ENCODE data around the gene PTPRA.

Gene PTPRA

DNA sequence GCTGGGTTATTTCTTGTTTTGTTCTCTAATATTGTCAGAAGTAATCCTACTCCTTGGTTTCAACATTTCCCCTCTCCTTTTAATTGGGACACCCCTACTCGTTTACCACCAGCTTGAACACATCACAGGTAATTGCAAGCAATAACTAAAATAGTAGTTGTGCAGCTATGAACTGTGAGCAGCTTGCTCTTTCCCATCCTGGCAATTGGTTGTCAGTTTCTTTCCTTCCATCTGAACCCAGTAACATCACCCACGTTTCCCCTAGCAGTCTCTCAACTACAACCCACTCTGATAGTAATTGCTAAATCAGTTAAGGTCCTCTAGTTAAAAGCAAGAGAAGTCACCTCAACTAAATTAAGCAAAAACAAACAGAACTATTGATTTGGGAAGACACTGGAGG lies 122.5 kb downstream of the PTPRA start:
- no peak for DNase-seq (ENCODE audit: low read depth, low spot score)
- no peak for TF ChIP-seq CTCF (IDR thresholded peaks at IDR 0.05; ENCODE audit: insufficient read depth, low read length, missing control alignments)
- ChIA-PET CTCF (interaction anchor here (0.9 to 2.0 kb wide), 2 partner anchors 10 to 13 kb away, joined by 3 to 10 read pairs; no protein-coding TSS in a partner anchor), POLR2A (no interaction called here)
- H3K4me3 ChIP-seq (ENCODE audit: low read depth, low read length), result no peak overlapping the region

DNA sequence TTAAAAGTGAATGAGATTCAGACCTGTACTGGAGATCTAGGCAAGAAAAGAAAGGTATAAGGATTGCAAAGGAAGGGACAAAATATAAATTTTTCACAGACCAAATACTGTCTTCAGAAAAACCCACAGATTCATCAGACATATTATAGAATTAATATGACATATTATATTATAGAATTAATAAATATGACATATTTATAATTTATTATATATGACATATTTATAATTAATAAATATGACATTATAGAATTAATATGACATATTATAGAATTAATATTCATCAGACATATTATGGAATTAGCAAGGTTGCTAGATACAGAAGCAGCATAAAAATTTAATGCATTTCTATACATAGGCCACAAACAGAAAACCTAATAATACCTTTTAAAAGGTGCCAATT lies 125.4 kb downstream of the PTPRA start:
- ChIA-PET POLR2A (no interaction called here), CTCF (interaction anchor here (0.7 to 4.1 kb wide), 3 partner anchors 12 to 310 kb away, joined by 4 to 50 read pairs (median 4); no protein-coding TSS in a partner anchor)
- DNase-seq (ENCODE audit: low read depth, low spot score), result no peak
- no peak overlapping the region for H3K4me3 ChIP-seq (ENCODE audit: low read depth, low read length)
- no peak for TF ChIP-seq CTCF (IDR thresholded peaks at IDR 0.05; ENCODE audit: insufficient read depth, low read length, missing control alignments)

- H3K4me3 ChIP-seq (ENCODE audit: low read depth, low read length), result no peak overlapping the region
- peak; percentile 35 for TF ChIP-seq CTCF (IDR thresholded peaks at IDR 0.05; ENCODE audit: insufficient read depth, low read length, missing control alignments)
- ChIA-PET POLR2A (no interaction called here), CTCF (interaction anchor here (0.6 to 4.1 kb wide), 38 partner anchors 8 to 338 kb away, joined by 3 to 50 read pairs (median 4); partner anchors contain the start of genes PCED1A and VPS16)
- DNase-seq (ENCODE audit: low read depth, low spot score), result peak; percentile 24
Observed at GRCh38 chr20:3000852-3001523, 127.7 kb downstream of the PTPRA start.

DNA sequence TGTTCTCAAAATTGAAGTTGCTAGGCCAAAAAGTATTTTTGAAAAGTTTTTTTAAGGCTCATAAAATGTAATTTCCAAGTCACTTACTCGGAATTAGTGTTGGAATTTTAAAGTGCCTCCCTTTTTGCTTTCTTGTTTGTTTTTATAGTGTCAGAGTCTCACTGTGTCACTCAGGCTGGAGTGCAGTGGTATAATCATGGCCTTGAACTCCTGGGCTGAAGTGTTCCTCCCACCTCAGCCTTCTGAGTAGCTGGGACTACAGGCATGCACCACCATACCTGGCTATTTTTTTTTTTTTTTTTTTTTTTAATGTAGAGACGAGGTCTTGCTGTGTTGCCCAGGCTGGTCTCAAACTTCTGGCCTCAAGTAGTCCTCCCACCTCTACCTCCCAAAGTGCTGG lies 130.1 kb downstream of the PTPRA start:
- ChIA-PET CTCF (interaction anchor here (0.6 to 0.8 kb wide), 2 partner anchors 151 to 259 kb away, joined by 3 read pairs; no protein-coding TSS in a partner anchor), POLR2A (no interaction called here)
- no peak for DNase-seq (ENCODE audit: low read depth, low spot score)
- no peak for TF ChIP-seq CTCF (IDR thresholded peaks at IDR 0.05; ENCODE audit: insufficient read depth, low read length, missing control alignments)
- H3K4me3 ChIP-seq (ENCODE audit: low read depth, low read length), result no peak overlapping the region

- H3K4me3 ChIP-seq (ENCODE audit: low read depth, low read length), result no peak overlapping the region
- ChIA-PET POLR2A (interaction anchor here (1.1 kb wide), 1 partner anchor 171 kb away, joined by 4 read pairs; the partner anchor contains the start of genes PCED1A and VPS16), CTCF (interaction anchor here (0.9 to 1.4 kb wide), 4 partner anchors 9 to 270 kb away, joined by 3 to 6 read pairs (median 4); no protein-coding TSS in a partner anchor)
- no peak for TF ChIP-seq CTCF (IDR thresholded peaks at IDR 0.05; ENCODE audit: insufficient read depth, low read length, missing control alignments)
- peak; percentile 19 for DNase-seq (ENCODE audit: low read depth, low spot score)
Observed at GRCh38 chr20:3010985-3011723, 137.9 kb downstream of the PTPRA start.

GRCh38 chr20:3011752-3012151 lies 138.5 kb downstream of the PTPRA start:
- CTCF ChIA-PET, result interaction anchor here (0.7 to 1.4 kb wide), 7 partner anchors 9 to 271 kb away, joined by 3 to 6 read pairs (median 3); no protein-coding TSS in a partner anchor
- H3K4me3 ChIP-seq (ENCODE audit: low read depth, low read length), result no peak overlapping the region
- TF ChIP-seq CTCF (IDR thresholded peaks at IDR 0.05; ENCODE audit: insufficient read depth, low read length, missing control alignments), result no peak
- POLR2A ChIA-PET, result no interaction called here
- no peak for DNase-seq (ENCODE audit: low read depth, low spot score)

All from AG04449 (cell line).